HTR-8/SVneo (cell line): ENCODE results near the gene PCCA.
"Not testable (repeated sequence)": the region's sequence is repeated elsewhere in the genome, so short reads cannot be mapped to it uniquely, and the experiment has no call there.

Experiments
- DNase-seq: peaks from one replicate; pipeline ENCODE4 v3.0.0; 2011; ENCODE audit warnings: low spot score, mixed read lengths; ENCODE audit not compliant: insufficient read length
- FAIRE-seq: peaks from 2 replicates; lab custom pipeline; 2011; peaks lifted over from hg19 to GRCh38; lab: Jason Lieb, UNC

PCCA gene

GRCh38 chr13:100088644-100089464 lies at the start of gene PCCA:
Gene PCCA, plus strand, starts transcription at chr13:100089093. Its CDS starts 28 bp downstream, at chr13:100089121.
- DNase-seq (peak; percentile 83), FAIRE-seq (peak; percentile 85)

GRCh38 chr13:100039740-100040139 lies 49.2 kb upstream of the PCCA start:
- FAIRE-seq: no peak
- no peak for DNase-seq

DNA sequence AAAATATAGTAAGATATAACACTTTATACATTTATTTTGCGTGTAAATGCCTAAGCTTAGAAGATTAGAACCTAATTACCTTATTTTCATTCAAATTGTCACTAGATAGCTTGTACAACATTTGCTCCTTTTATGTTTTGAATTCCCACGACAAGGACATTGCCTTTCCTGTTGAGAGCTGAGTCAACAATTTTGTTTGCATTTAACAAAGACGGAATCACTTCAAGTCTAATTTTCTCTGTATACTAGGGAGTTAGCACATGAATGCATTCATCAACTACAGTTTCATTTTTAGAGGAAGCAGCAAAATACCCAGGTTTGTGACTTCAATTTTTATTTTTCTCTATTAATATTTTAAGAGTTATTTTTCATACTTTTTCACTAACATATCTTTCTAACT lies 48.7 kb upstream of the PCCA start:
- no peak for DNase-seq

GRCh38 chr13:100044936-100045335 lies 44.0 kb upstream of the PCCA start:
- DNase-seq: no peak
- no peak for FAIRE-seq

More for the DNA sequence above, 48.7 kb upstream of the PCCA start:
- FAIRE-seq: no peak

DNA sequence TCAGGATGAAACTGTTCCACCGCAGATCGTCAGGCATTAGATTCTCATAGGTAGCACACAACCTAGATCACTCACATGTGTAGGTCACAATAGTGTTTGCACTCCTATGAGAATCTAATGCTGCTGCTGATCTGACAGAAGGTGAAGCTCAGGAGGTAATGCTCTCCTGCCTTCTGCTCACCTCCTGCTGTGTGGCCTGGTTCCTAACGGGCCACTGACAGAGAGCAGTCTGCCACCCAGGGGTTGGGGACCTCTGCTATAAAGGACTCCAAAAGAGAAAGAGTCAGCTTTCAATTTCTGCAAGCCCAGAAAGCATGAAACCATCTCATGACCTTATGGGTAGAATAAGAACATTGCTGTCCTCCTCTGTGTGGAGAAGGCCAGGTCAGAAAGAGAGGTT lies 43.5 kb upstream of the PCCA start:
- FAIRE-seq (no peak), DNase-seq (no peak)

DNA sequence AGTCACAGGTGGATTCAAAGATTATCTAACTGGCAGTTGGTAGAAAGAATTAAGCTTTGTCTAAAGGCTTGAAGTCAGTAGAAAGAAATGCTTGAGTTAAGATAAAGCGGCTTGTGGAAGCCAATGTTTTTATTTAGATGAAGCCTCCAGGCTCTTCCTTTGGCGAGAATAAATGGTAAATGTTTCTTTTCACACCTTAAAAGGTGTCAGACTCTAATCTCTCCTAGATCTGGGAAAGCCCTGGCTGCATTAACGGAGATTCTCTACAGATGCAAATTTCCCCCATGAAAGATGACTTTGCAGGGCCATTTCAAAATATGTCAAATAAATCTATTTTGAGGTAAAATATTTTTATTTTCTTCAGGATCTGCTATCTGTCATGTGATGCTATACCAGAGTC lies 37.8 kb upstream of the PCCA start:
- FAIRE-seq: no peak

DNA sequence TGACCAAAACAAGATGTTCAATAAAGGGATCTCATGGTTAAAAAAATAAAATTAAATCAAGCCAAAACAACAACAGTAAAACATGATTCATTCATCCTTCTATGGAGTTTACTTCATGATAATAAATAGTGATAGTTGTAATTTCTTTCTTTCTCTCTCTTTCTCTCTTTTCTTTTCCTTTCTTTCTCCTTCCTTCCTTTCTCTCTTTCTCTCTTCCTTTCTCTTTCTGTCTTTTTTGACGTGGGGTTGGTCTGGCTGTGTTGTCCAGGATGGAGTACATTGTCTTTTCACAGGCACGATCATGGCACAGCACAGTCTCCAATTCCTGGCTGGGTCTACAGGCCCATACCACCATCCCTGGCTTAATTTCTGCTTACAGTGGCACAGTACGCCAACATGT lies 29.1 kb upstream of the PCCA start:
- FAIRE-seq (no peak), DNase-seq (no peak)

More for the DNA sequence above, 37.8 kb upstream of the PCCA start:
- no peak for DNase-seq

DNA sequence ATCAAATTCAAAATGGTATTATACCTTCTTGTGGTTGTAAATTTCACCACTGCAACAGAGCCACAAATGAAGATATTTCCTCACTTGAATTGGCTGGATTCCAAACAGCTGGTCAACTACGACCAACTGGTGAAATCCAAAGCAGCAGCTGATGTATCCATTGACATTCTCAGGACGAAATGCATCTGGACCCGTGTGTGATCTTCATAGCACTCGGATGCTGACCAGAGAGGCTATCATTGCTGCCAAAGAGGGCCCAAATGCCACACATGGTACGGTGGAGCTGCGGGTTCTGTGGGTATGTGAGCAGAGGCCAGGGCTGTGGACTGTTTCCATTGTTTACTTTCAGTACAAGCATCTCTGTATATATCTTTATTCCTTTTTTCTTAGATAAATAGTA lies 25.6 kb upstream of the PCCA start:
- FAIRE-seq (no peak), DNase-seq (no peak)

GRCh38 chr13:100063906-100064305 lies 25.0 kb upstream of the PCCA start:
- FAIRE-seq: no peak
- DNase-seq: no peak

GRCh38 chr13:100068133-100068931 lies 20.6 kb upstream of the PCCA start:
- DNase-seq (no peak), FAIRE-seq (no peak)

DNA sequence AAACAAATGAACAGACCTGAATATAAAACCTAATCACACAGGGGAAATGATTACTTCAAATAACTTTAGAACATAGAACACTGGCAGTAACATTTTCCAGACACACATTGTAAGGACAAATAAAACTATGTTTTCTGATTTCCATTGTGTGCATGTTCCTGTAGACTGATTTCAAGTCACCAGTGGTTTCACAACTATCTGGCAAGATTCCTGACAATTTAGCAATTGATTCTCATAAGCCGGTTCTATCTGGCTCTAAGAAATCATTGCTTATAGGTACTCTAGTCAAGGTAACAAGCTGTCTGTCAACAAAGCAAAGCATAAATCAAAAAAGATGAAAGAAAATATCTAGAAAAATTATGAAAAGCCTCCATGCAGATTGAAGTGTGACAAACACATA lies 19.6 kb upstream of the PCCA start:
- DNase-seq: no peak
- no peak for FAIRE-seq

DNA sequence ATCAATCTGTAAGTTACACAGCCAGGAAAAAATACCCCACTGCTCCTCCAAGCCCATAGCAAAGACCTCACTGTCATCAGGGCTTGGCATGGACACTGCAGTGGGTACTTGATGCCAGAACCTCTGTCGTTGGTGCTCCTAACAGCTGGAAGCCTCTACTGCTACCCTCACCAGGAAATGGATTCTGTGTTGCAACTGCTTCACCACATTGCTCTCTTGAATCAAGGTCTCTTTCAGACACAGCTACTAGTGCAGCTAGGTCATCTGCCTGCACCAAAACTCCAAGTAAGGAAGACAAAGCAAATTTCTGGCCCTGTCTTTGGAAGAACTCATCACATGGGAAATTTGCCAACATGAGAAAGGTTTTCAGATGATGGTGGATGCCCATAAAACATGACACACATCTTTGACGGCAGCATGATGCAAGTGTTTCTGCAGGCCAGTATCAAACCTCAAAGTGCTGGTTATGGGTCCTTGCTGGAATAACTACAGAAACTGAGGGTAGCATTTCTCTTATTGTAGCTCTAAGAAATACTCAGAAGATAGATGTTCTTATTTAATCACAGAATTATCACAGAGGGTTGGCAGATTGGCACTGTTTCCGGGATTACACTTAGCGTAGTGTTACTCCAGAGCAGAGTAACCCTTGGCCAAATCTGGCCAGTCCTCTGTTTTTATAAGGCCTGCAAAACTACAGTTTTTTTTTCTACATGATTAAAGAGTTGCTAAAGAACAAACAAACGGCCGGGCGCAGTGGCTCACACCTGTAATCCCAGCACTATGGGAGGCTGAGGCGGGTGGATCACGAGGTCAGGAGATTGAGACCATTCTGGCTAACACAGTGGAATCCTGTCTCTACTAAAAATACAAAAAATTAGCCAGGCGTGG lies 12.9 kb upstream of the PCCA start:
- FAIRE-seq: no peak

DNA sequence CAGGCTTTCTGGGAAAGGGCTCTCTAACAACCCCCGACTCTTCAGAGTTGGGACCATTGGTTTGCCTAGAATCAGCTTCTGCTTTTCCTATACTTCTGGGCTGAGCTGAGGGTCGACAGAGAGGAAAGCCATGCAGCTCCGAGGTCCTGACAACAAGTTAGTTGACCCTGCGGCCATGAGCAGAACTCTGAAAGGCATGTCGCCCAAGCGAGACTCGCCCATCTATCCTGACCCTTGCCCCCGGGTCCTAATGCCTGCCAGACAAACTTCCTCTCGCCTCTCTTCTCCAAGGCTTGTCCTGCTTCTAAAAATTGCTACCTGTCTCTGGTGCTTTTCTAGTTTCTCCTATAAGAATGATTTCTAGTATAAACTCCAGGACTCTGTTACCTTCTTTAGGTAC lies 9.9 kb upstream of the PCCA start:
- DNase-seq, FAIRE-seq: not testable (repeated sequence)

More for the DNA sequence above, 12.9 kb upstream of the PCCA start:
- no peak for DNase-seq

DNA sequence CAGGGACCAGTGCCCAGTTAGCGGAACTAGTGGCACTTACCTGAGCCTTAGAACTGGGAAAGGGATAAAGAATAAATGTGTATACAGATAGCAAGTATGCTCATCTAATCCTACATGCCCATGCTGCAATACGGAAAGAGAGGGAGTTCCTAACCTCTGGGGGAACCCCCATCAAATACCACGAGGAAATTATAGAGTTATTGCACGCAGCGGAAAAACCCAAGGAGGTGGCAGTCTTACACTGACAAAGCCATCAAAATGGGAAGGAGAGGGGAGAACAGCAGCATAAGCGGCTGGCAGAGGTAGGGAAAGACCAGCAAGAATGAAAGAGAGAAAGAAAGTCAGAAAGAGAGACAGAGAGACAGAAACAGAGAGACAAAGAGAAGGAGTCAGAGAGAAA lies 5.5 kb upstream of the PCCA start:
- not testable (repeated sequence) for FAIRE-seq, DNase-seq

DNA sequence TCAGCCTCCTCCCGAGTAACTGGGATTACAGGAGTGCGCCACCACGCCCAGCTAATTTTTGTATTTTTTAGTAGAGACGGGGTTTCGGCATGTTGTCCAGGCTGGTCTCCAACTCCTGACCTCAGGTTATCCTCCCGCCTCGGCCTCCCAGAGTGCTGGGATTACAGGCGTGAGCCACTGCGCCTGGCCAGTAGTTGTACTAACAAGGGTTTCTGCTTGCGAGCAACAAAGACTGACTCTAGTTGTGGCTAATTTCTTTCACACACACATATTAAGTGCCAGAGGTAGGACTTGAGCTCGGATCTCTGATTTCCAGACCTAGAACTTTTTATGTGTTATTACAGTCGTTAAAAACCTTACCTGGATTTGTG lies 635 bp upstream of the PCCA start:
- no peak for DNase-seq
- no peak for FAIRE-seq

DNA sequence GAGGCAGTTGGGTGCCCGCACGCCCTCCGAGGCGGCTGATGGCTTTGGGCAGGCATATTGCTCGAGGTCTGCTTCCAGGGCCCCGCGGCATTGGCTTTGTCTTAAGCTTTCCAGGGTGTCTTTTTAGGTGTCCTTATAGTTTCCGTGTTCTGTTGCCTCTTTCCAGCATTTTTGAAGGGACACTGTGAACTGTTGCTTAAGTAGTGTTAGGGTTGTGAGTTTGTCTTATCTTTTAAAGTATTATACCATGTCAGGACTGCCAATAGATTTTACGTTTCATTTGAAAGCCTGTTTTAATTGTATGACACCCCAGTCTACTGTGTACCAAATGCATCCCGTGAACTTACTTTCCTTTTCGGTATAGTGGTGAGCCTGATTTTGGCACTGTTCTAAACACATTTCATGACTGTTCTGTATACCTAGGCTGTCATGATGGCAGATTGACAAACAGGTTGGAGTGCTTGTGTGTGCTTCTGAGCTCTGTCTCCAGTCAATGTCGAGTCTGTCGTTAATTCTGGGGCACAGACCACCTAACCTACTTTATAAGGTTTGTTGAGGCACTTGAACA lies 656 bp downstream of the PCCA start:
- FAIRE-seq (no peak), DNase-seq (no peak)

DNA sequence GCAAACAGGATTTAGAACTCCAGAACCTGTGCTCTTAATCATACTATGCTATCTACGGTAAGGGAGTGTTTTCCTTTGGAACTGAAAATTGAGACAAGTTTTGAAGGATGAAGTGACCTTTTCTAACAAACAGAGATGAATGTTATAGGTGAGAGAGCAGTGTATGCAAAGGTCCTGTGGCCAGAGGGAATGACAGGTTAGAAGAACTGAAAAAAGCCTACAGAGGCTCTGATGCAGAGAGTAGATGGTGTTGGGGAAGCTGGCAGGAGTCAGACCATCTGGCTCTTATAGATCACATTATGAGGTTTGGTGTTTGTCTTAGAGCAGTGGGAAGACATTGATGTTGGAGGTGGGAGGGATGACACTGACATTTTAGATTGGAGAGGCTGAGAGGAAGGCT lies 2.0 kb downstream of the PCCA start:
- DNase-seq (no peak), FAIRE-seq (no peak)

GRCh38 chr13:100091391-100091790 lies 2.5 kb downstream of the PCCA start:
- no peak for FAIRE-seq
- no peak for DNase-seq

DNA sequence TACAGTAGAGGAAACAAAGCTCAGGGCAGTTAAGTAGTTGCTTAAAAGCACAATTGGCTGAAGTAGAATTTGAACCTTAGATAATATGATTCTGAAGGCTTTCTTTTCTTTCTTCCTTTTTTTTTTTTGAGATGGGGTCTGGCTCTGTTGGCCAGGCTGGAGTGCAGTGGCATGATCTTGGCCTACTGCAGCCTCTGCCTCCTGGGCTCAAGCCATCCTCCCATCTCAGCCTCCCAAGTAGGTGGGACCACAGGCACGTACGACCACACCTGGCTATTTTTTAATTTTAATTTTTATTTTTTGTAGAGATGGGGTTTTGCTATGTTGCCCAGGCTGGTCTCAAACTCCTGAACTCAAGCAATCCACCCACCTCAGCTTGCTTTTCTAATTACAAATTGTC lies 3.4 kb downstream of the PCCA start:
- not testable (repeated sequence) for FAIRE-seq, DNase-seq

- no peak for FAIRE-seq
Observed at GRCh38 chr13:100095498-100095897, 6.6 kb downstream of the PCCA start.

More at GRCh38 chr13:100095498-100095897, 6.6 kb downstream of the PCCA start:
- DNase-seq: no peak
